HCT116 (cell line): ENCODE measurements around the gene TMIE. TPM values are rescaled to one million over a fixed set of nuclear protein-coding genes. Genes with fewer than 3 reads are reported as not detected.

Source experiments
- ATAC-seq: fragments of 200-7000 bp; cut with Tn5 transposase; 2 replicates; pipeline ENCODE4 v1.9.1; 2020; ENCODE audit warnings: mild to moderate bottlenecking, moderate library complexity
- BruUV-seq: library from RNA; stranded (reverse); fragments of 400-500 nt; replicated peaks from 2 replicates; lab custom pipeline; 2021; lab: Mats Ljungman, UMichigan
- CTCF ChIA-PET: fragments of 300-600 bp; sonication (Branson Sonifier 250); formaldehyde crosslinking; loops from one replicate; lab custom pipeline; 2021; ENCODE audit warnings: antibody characterized with exemption; lab: Charles Lee
- POLR2A ChIA-PET: fragments of 300-600, 350-600 bp; sonication (Branson Sonifier 250); formaldehyde crosslinking; loops from one replicate; lab custom pipeline; 2021; ENCODE audit warnings: antibody characterized with exemption; lab: Charles Lee
- RAD21 ChIA-PET, 2 experiments: fragments of 300-600 bp; sonication (Branson Sonifier 250); formaldehyde crosslinking; loops; one replicate each; lab custom pipeline; 2023; ENCODE audit warnings: low total read pairs in 2 of 2; ENCODE audit not compliant: uncharacterized antibody in 2 of 2, unreplicated experiment in 2 of 2, low non-redundant PET in 1 of 2; lab: Charles Lee
- DNase-seq: peaks from one replicate; pipeline ENCODE4 v3.0.0-alpha.2; 2010; ENCODE audit warnings: low read depth, low spot score
- H2AFZ ChIP-seq: fragments of 200-600 bp; shearing (Covaris generic), sonication (generic); 2 replicates; pipeline ENCODE4 v1.6.1; 2017; ENCODE audit warnings: low read depth, mixed run types, mixed read lengths, antibody characterized with exemption, low read length; ENCODE audit not compliant: poor library complexity, severe bottlenecking
- H3K27ac ChIP-seq: 2 replicates; pipeline ENCODE4 v1.5.1; 2012; ENCODE audit warnings: low read depth, low read length
- H3K27me3 ChIP-seq: fragments of 200-600 bp; sonication (generic); 2 replicates; pipeline ENCODE4 v1.6.1; 2016; ENCODE audit warnings: mixed run types, low read length, mixed read lengths; ENCODE audit not compliant: insufficient read depth
- H3K36me3 ChIP-seq, 2 experiments: fragments of 200-500 bp in 1 of 2; fragments of 200-600 bp in 1 of 2; sonication (Bioruptor generic) in 1 of 2; sonication (generic) in 1 of 2; 2 replicates each; pipeline versions ENCODE4 v1.5.1 to v1.6.1; 2014 to 2016; ENCODE audit warnings: low read length in 2 of 2, inconsistent platforms in 1 of 2, mixed read lengths in 1 of 2, mixed run types in 1 of 2; ENCODE audit not compliant: insufficient read depth in 2 of 2, control insufficient read depth in 1 of 2
- H3K4me1 ChIP-seq, 2 experiments: fragments of 200-600 bp in 1 of 2; sonication (generic) in 1 of 2; 2 replicates each; pipeline versions ENCODE4 v1.5.1 to v1.6.1; 2012 to 2017; ENCODE audit warnings: low read length in 2 of 2, inconsistent platforms in 1 of 2, mild to moderate bottlenecking in 1 of 2, mixed read lengths in 1 of 2, mixed run types in 1 of 2, moderate library complexity in 1 of 2; ENCODE audit not compliant: insufficient read depth in 2 of 2, control insufficient read depth in 1 of 2
- H3K4me2 ChIP-seq: fragments of 200-600 bp; sonication (generic); 2 replicates; pipeline ENCODE4 v1.6.1; 2017; ENCODE audit warnings: mixed run types, low read length, mixed read lengths
- H3K4me3 ChIP-seq, 2 experiments: fragments of 200-600 bp in 1 of 2; sonication (generic) in 1 of 2; replicated peaks in 1 of 2; 2 replicates each; pipeline ENCODE4 v1.5.1; 2011 to 2016; ENCODE audit warnings: low read length in 2 of 2, control low read depth in 1 of 2, low read depth in 1 of 2, mild to moderate bottlenecking in 1 of 2, mixed read lengths in 1 of 2, mixed run types in 1 of 2
- H3K79me2 ChIP-seq: fragments of 200-600 bp; sonication (generic); 2 replicates; pipeline ENCODE4 v1.6.1; 2017; ENCODE audit warnings: mild to moderate bottlenecking, mixed run types, low read length, moderate library complexity, mixed read lengths; ENCODE audit not compliant: insufficient read depth
- H3K9ac ChIP-seq: fragments of 200-600 bp; sonication (generic); 2 replicates; pipeline ENCODE4 v1.6.1; 2016; ENCODE audit warnings: low read length, mixed read lengths
- H3K9me2 ChIP-seq: fragments of 200-600 bp; sonication (generic), shearing (Covaris generic); 2 replicates; pipeline ENCODE4 v1.6.1; 2017; ENCODE audit warnings: mixed run types, mild to moderate bottlenecking, moderate library complexity; ENCODE audit not compliant: insufficient read depth
- H3K9me3 ChIP-seq, 2 experiments: fragments of 200-500 bp in 1 of 2; fragments of 200-600 bp in 1 of 2; sonication (Bioruptor generic) in 1 of 2; sonication (generic) in 1 of 2; 2 replicates each; pipeline ENCODE4 v1.6.1; 2014 to 2017; ENCODE audit warnings: low read length in 2 of 2, mixed read lengths in 2 of 2, inconsistent platforms in 1 of 2, low read depth in 1 of 2, mild to moderate bottlenecking in 1 of 2, mixed run types in 1 of 2, moderate library complexity in 1 of 2; ENCODE audit not compliant: control insufficient read depth in 1 of 2, insufficient read depth in 1 of 2
- H4K20me1 ChIP-seq: fragments of 200-600 bp; sonication (generic), shearing (Covaris generic); 2 replicates; pipeline ENCODE4 v1.6.1; 2017; ENCODE audit warnings: mixed run types, mild to moderate bottlenecking, moderate library complexity; ENCODE audit not compliant: insufficient read depth
- CBX3 ChIP-seq: IDR thresholded peaks from 2 replicates; pipeline ENCODE4 v1.6.1; 2012; ENCODE audit warnings: low read depth
- CEBPB ChIP-seq: IDR thresholded peaks from 2 replicates; pipeline ENCODE4 v1.6.1; 2012; ENCODE audit warnings: low read depth
- CTCF ChIP-seq, 3 experiments: fragments of 200-600 bp in 1 of 3; sonication (generic) in 1 of 3; IDR thresholded peaks in 2 of 3; conservative IDR thresholded peaks in 1 of 3; 2 replicates each; pipeline ENCODE4 v1.5.1; 2012 to 2017; ENCODE audit warnings: low read depth in 2 of 3, low read length in 2 of 3, antibody characterized with exemption in 1 of 3, borderline replicate concordance in 1 of 3, control low read depth in 1 of 3, mild to moderate bottlenecking in 1 of 3, mixed read lengths in 1 of 3, mixed run types in 1 of 3, moderate library complexity in 1 of 3; ENCODE audit not compliant: insufficient read depth in 1 of 3
- EGR1 ChIP-seq: IDR thresholded peaks from 2 replicates; pipeline ENCODE4 v1.6.1; 2012; ENCODE audit warnings: low read depth
- EZH2 ChIP-seq: fragments of 200-600 bp; sonication (generic); IDR thresholded peaks from 2 replicates; pipeline ENCODE4 v1.6.1; 2017; ENCODE audit warnings: antibody characterized with exemption, mixed run types
- EZH2phosphoT487 ChIP-seq: fragments of 200-600 bp; IDR thresholded peaks from 2 replicates; pipeline ENCODE4 v1.6.1; 2018; ENCODE audit warnings: antibody characterized with exemption, borderline replicate concordance
- JUND ChIP-seq: IDR thresholded peaks from 2 replicates; pipeline ENCODE4 v1.6.1; 2012
- POLR2AphosphoS5 ChIP-seq: IDR thresholded peaks from 2 replicates; pipeline ENCODE4 v1.6.1; 2011; ENCODE audit warnings: mild to moderate bottlenecking, low read depth, low read length, moderate library complexity
- REST ChIP-seq: IDR thresholded peaks from 2 replicates; pipeline ENCODE4 v1.6.1; 2012; ENCODE audit warnings: low read depth
- SP1 ChIP-seq: IDR thresholded peaks from 2 replicates; pipeline ENCODE4 v1.6.1; 2012; ENCODE audit warnings: low read depth
- YY1 ChIP-seq: IDR thresholded peaks from 2 replicates; pipeline ENCODE4 v1.6.1; 2011; ENCODE audit warnings: low read length, low read depth, moderate library complexity, mild to moderate bottlenecking; ENCODE audit not compliant: insufficient replicate concordance; ENCODE audit errors: extremely low read depth
- ZFX ChIP-seq: fragments of 450-650 bp; IDR thresholded peaks from 2 replicates; pipeline ENCODE4 v1.6.1; 2017
- ZNF274 ChIP-seq: fragments of 200-500 bp; sonication (Bioruptor generic); IDR thresholded peaks from 2 replicates; pipeline ENCODE4 v1.6.1; 2014; ENCODE audit warnings: mild to moderate bottlenecking, low read depth, low read length, inconsistent platforms
- intact Hi-C: fragments of 100-400 bp; cut with micrococcal nuclease; formaldehyde crosslinking; loops from 2 replicates; pipeline ENCODE4 v1.10.0; 2022
- total RNA-seq: library from RNA; stranded (reverse); gene quantifications from one replicate; pipeline ENCODE4 v1.2.1, GENCODE V29; 2021; ENCODE audit not compliant: unreplicated experiment

TMIE gene
- total RNA-seq, 1 experiment from 2014 or later: 0.74 TPM

- DNase-seq (no peak), ATAC-seq (no peak)
- H3K4me1 ChIP-seq: no peaks in the 10 kb centered on the region
- ChIA-PET RAD21 (no interaction called here), POLR2A (no interaction called here), CTCF (no interaction called here)
- no peaks in the 10 kb centered on the region for H3K9me2 ChIP-seq
- no TSS peak for BruUV-seq
- H2AFZ ChIP-seq: no peak overlapping the region
- H3K27me3 ChIP-seq: no peaks in the 10 kb centered on the region
- TF ChIP-seq EZH2: no peak
- no peak for TF ChIP-seq SP1
- no peak for TF ChIP-seq CTCF (IDR thresholded peaks at IDR 0.05 in 2 of 3, conservative IDR thresholded peaks at IDR 0.05 in 1 of 3; ENCODE audit: borderline replicate concordance in 1 of 3, insufficient read depth in 1 of 3, low read depth in 2 of 3, low read length in 2 of 3)
- no peak for TF ChIP-seq EZH2phosphoT487
- no peak for TF ChIP-seq JUND
- no peak overlapping the region for H3K9ac ChIP-seq
- intact Hi-C loops: no loop called here
- no peak overlapping the region for H3K4me3 ChIP-seq
- no peaks in the 10 kb centered on the region for H3K9me3 ChIP-seq
- H3K27ac ChIP-seq: no peak overlapping the region
- H3K36me3 ChIP-seq: no peaks in the 10 kb centered on the region
- no peaks in the 10 kb centered on the region for H4K20me1 ChIP-seq
- no peaks in the 10 kb centered on the region for H3K79me2 ChIP-seq
- no peak overlapping the region for H3K4me2 ChIP-seq
Measured at GRCh38 chr3:46680298-46680826, 20.8 kb upstream of the TMIE start.

GRCh38 chr3:46681387-46681786 is 19.8 kb upstream of the TMIE start:
- Histone ChIP-seq H2AFZ (no peak overlapping the region), H3K27ac (no peak overlapping the region), H3K27me3 (no peaks in the 10 kb centered on the region), H4K20me1 (no peaks in the 10 kb centered on the region), H3K4me2 (no peak overlapping the region), H3K79me2 (no peaks in the 10 kb centered on the region), H3K36me3 (no peaks in the 10 kb centered on the region), H3K9me3 (no peaks in the 10 kb centered on the region), H3K4me1 (no peaks in the 10 kb centered on the region), H3K9me2 (no peaks in the 10 kb centered on the region), H3K9ac (no peak overlapping the region), H3K4me3 (no peak overlapping the region)
- POLR2A ChIA-PET: no interaction called here
- CTCF ChIA-PET: no interaction called here
- intact Hi-C loops: no loop called here
- RAD21 ChIA-PET: no interaction called here
- BruUV-seq: no TSS peak
- ATAC-seq (no peak), DNase-seq (no peak)
- TF ChIP-seq ZNF274: no peak
- TF ChIP-seq SP1: no peak
- no peak for TF ChIP-seq CBX3
- TF ChIP-seq ZFX: no peak
- no peak for TF ChIP-seq CEBPB
- no peak for TF ChIP-seq EGR1
- TF ChIP-seq REST: no peak
- no peak for TF ChIP-seq YY1
- no peak for TF ChIP-seq CTCF (IDR thresholded peaks at IDR 0.05 in 2 of 3, conservative IDR thresholded peaks at IDR 0.05 in 1 of 3; ENCODE audit: borderline replicate concordance in 1 of 3, insufficient read depth in 1 of 3, low read depth in 2 of 3, low read length in 2 of 3)
- TF ChIP-seq POLR2AphosphoS5: no peak
